Activated CD4-positive, alpha-beta T cell treated with anti-CD3 and anti-CD28 coated beads, Interleukin-2, amount 10 ng/mL, durations not matched to agents 24 days and 14 days (primary cell): ENCODE data around the gene JMJD7. TPM values are rescaled to one million over a fixed set of nuclear protein-coding genes. Genes with fewer than 3 reads are reported as not detected.

ENCODE experiments used
- DNase-seq: peaks from one replicate; pipeline ENCODE4 v3.0.0; 2022
- H3K27ac Mint-ChIP-seq: one replicate; pipeline ENCODE4 v1.8.0; 2022; ENCODE audit warnings: mild to moderate bottlenecking, mixed read lengths
- H3K27me3 Mint-ChIP-seq: one replicate; pipeline ENCODE4 v1.8.0; 2022; ENCODE audit warnings: mixed read lengths
- H3K36me3 Mint-ChIP-seq: one replicate; pipeline ENCODE4 v1.8.0; 2022; ENCODE audit warnings: low read depth, mild to moderate bottlenecking, mixed read lengths
- H3K4me1 Mint-ChIP-seq: one replicate; pipeline ENCODE4 v1.8.0; 2021; ENCODE audit warnings: mixed read lengths
- H3K4me3 Mint-ChIP-seq: one replicate; pipeline ENCODE4 v1.8.0; 2022; ENCODE audit warnings: mild to moderate bottlenecking, moderate library complexity, mixed read lengths
- H3K9me3 Mint-ChIP-seq: one replicate; pipeline ENCODE4 v1.8.0; 2021; ENCODE audit warnings: mixed read lengths
- intact Hi-C: fragments of 100-400 bp; cut with micrococcal nuclease; formaldehyde crosslinking; loops from one replicate; pipeline ENCODE4 v1.15.1; 2023
- total RNA-seq: library from RNA; stranded (reverse); gene quantifications from 2 replicates; pipeline ENCODE4 v1.2.3, GENCODE V29; 2022

The JMJD7 gene
- total RNA-seq, 1 donor from 2014 or later, result 20.1 TPM

- no peak for DNase-seq
- Mint-ChIP-seq H3K4me1 (peaks cover 11% of the 10 kb centered on the region), H3K36me3 (no peaks in the 10 kb centered on the region), H3K4me3 (no peak overlapping the region), H3K27me3 (peaks cover 3% of the 10 kb centered on the region), H3K9me3 (no peaks in the 10 kb centered on the region), H3K27ac (no peak overlapping the region)
- intact Hi-C loops, result no loop called here
These were observed 59.3 kb downstream of the JMJD7 start for GRCh38 chr15:41887161-41887560.

Other genes with a start within 250 kb of the JMJD7 start
- 36.0 and 37.7 TPM in 2 replicates for gene MGA, start 167.7 kb upstream of the JMJD7 start, total RNA-seq
- 24.8 and 27.1 TPM in 2 replicates for gene MAPKBP1, start 53.6 kb upstream of the JMJD7 start, total RNA-seq
- 8.5 and 8.8 TPM in 2 replicates for gene PLA2G4B, start 10.8 kb downstream of the JMJD7 start, total RNA-seq
- 0.64 and 0.65 TPM in 2 replicates for gene SPTBN5, start 66.0 kb downstream of the JMJD7 start, total RNA-seq
- 28.4 and 28.9 TPM in 2 replicates for gene EHD4, start 144.5 kb downstream of the JMJD7 start, total RNA-seq
- gene PLA2G4E, start 192.9 kb downstream of the JMJD7 start, total RNA-seq, result not detected in 2 replicates